ENCODE results near the gene HDAC4.

The HDAC4 gene

DNA sequence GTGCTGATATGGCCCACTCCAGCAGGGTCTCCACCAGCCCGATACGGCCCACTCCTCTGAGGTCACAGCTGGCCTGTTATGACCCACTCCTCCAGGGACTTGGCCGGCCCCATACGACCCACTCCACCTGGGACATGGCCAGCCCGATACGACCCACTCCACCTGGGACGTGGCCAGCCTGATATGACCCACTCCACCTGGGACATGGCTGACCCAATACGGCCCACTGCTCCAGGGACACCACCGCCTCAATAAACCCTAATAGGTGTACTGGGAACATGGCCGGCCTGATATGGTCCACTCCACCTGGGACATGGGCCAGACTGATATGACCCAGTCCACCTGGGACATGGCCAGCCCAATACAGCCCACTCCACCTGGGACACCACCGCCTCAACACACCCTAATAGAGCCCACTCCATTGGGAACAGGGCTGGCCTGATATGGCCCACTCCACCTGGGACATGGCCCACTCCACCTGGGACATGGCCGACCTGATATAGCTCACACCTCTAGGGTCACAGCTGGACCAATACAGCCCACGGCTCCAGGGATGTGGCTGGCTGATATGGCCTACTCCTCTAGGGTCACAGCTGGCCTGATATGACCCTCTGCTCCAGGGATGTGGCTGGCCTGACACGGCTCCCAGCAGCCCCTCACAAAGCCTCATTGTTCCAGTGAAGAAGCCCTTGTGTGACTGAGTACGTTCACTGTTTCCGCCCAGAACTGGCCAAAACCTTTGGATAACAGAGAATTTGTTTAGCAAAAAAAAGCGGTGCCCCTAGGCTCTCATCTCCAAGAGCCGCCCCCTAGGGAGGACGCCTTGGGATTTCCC, 245.6 kb downstream of the HDAC4 start:
- H3K4me3 ChIP-seq (ENCODE audit: control insufficient read depth, low read depth, low read length): no peak overlapping the region
- TF ChIP-seq, protein P1, sequence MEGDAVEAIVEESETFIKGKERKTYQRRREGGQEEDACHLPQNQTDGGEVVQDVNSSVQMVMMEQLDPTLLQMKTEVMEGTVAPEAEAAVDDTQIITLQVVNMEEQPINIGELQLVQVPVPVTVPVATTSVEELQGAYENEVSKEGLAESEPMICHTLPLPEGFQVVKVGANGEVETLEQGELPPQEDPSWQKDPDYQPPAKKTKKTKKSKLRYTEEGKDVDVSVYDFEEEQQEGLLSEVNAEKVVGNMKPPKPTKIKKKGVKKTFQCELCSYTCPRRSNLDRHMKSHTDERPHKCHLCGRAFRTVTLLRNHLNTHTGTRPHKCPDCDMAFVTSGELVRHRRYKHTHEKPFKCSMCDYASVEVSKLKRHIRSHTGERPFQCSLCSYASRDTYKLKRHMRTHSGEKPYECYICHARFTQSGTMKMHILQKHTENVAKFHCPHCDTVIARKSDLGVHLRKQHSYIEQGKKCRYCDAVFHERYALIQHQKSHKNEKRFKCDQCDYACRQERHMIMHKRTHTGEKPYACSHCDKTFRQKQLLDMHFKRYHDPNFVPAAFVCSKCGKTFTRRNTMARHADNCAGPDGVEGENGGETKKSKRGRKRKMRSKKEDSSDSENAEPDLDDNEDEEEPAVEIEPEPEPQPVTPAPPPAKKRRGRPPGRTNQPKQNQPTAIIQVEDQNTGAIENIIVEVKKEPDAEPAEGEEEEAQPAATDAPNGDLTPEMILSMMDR (IDR thresholded peaks at IDR 0.05; ENCODE audit: control insufficient read depth, insufficient read depth, low read depth, low read length, missing control alignments): no peak
- no peak for DNase-seq (ENCODE audit: low read depth)

DNA sequence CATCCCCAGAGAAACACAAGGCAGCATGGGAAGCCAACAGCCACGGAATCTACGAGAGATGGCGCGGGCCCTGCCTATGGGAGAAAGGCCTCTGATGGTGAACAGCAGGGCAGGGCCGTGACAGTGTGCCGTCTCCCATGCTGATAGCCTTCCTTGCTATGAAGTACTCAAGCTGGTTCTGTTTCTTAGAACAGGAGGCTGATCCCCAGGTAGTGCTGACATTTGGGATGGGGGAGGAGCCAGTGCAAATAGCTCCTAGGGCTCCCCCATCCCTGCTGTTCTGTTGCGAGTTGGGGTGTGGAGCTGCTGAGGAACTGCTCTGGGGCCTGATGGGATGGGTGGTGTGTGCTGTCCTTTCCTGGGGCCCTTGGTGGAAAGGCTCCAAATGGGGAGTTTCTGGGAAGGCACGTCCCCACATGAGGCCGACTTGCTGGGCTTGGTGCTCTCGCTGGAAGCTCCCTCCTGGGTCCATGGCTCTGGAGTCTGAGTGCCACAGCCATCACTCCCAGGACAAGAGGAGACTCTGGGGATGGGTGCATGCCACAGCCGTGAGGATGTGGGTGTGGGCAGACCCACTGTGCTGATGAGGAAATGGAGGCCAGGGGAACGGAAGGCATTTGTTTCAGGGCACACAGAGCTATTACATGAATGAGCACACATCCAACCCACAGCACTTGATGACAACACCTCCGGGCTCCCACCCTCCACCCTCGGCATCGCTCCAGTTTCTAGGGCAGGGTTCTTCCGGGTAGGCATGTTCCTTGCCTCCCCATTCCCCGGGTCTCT, 246.8 kb downstream of the HDAC4 start:
- TF ChIP-seq, protein P1 (IDR thresholded peaks at IDR 0.05; ENCODE audit: control insufficient read depth, insufficient read depth, low read depth, low read length, missing control alignments): no peak
- H3K4me3 ChIP-seq (ENCODE audit: control insufficient read depth, low read depth, low read length): no peak overlapping the region
- DNase-seq (ENCODE audit: low read depth): no peak

DNA sequence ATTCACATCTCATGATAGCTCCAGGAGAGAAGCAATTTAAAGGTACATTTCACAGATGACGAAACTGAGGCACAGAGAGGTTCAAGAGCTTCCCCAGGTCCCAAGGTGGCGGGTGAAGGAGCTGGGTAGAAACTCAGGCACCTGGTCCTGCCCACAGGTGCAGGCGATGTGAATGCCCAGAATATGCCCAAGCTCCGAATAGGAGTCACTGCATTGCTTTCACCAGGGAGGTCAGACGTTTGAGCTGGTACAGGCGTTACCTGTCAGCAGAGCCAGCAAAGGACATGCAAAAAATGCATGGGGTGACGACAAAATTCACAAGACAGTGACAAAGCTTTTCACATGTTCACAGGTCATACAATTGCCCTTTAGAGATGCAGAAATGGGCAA, 247.9 kb downstream of the HDAC4 start:
- TF ChIP-seq, protein P1 (IDR thresholded peaks at IDR 0.05; ENCODE audit: control insufficient read depth, insufficient read depth, low read depth, low read length, missing control alignments): no peak
- no peak for DNase-seq (ENCODE audit: low read depth)
- no peak overlapping the region for H3K4me3 ChIP-seq (ENCODE audit: control insufficient read depth, low read depth, low read length)

DNA sequence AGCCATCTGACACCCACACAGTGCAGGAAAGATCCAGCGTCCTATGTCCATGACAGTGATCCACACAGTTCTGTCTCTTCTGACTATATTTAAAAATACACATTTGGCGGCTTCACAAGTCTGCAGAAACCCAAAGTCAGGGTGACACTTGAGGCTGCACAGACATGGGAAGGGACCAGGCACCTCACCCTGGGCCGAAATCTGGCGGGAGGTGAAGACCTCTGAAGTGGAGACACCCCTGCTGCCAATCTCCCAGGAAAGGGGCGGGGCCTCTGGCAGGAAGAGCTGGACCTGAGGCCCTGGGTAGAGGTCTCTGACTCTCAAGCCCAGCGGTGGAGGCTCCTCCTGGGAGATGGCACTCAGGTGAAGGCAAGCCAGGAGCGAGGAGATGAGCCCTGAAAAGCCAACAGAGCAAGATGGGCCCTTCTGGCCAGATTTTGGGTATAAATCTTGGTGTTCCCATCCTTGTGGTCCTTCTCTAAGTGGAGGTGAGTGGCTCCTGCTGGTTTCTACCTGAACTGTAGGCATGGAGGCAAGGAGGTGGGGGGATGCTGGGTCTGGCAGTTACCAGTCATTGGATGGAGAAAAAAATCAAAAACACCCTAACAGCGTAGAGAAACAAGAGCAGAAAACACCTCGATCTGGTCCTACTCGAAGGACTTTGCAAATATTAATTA, 248.4 kb downstream of the HDAC4 start:
- H3K4me3 ChIP-seq (ENCODE audit: control insufficient read depth, low read depth, low read length): no peak overlapping the region
- TF ChIP-seq, protein P1 (IDR thresholded peaks at IDR 0.05; ENCODE audit: control insufficient read depth, insufficient read depth, low read depth, low read length, missing control alignments): no peak
- no peak for DNase-seq (ENCODE audit: low read depth)

DNA sequence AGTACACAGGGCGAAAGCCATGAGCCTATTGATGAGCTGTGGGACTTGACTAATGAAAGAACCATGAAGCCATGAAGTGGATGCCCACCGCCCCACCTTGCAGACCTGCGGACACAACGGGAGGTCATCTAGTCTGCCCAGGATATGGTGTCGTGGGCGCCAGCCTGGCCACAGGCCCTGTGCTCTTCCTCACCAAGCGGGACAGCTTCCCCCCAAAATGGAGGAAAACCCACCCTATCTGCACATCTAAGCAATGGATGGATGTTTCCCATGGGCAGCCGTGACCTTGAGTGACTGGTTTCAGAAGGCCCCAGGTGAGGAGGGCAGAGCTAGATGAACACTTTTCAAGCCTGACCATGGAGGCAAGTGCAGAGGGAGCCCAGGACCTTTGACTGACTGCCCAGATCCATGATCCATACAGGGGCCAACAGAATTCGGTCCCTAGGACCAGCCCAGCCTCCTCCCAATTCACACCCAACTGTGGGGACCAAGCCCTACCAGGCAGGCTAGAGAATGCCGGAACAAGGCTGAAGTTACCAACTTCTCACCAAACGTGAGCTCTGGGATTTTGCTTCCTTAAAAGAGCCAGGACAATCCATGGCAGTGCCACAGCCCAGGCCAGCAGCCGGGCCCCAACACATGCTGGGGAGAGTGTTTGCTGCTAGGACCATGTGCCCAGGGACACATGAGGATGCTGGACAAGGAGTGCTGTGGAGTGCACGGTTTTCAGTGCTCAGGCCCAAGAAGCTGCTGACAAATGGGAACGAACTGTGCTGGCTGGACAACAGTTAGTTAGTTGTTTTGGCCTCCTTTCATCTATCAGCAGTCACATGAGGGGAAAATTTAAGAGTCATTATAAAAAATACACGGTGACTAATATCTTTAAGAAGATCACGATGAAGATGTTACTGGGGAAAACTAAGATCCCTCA, 249.4 kb downstream of the HDAC4 start:
- H3K4me3 ChIP-seq (ENCODE audit: control insufficient read depth, low read depth, low read length): no peak overlapping the region
- no peak for DNase-seq (ENCODE audit: low read depth)
- TF ChIP-seq, protein P1 (IDR thresholded peaks at IDR 0.05; ENCODE audit: control insufficient read depth, insufficient read depth, low read depth, low read length, missing control alignments): no peak

Measured in AG09309 (cell line).